Naive thymus-derived CD8-positive, alpha-beta T cell (primary cell): ENCODE results near the gene COG8. TPM values are rescaled to one million over a fixed set of nuclear protein-coding genes. Genes with fewer than 3 reads are reported as not detected.

Source experiments
- ATAC-seq, 2 donors: fragments of 150-1000 bp; cut with Tn5 transposase in 1 of 2; sonication (Bioruptor Pico), chemical (Tn5 transposase) in 1 of 2; 1 replicate in 1 of 2; 2 replicates in 1 of 2; pipeline ENCODE4 v1.10.0; 2021; ENCODE audit warnings: mild to moderate bottlenecking in 2 of 2, moderate library complexity in 2 of 2
- POLR2A ChIA-PET: fragments of 350-600 bp; sonication (Branson Sonifier 250); formaldehyde crosslinking; loops from one replicate; lab custom pipeline; 2021; ENCODE audit warnings: antibody characterized with exemption; lab: Charles Lee
- DNase-seq, 10 donors: peaks; one replicate each; pipeline versions ENCODE4 v3.0.0 to v3.0.0-alpha.2; 2020 to 2022
- H3K27ac Mint-ChIP-seq, 10 donors: one replicate each; pipeline ENCODE4 v1.8.0; 2020 to 2022; ENCODE audit warnings: mild to moderate bottlenecking in 10 of 10, mixed read lengths in 10 of 10, moderate library complexity in 4 of 10, inconsistent platforms in 1 of 10
- H3K27me3 Mint-ChIP-seq, 5 donors: one replicate each; pipeline ENCODE4 v1.8.0; 2021 to 2022; ENCODE audit warnings: mixed read lengths in 5 of 5
- H3K36me3 Mint-ChIP-seq, 3 donors: one replicate each; pipeline ENCODE4 v1.8.0; 2020 to 2022; ENCODE audit warnings: mixed read lengths in 3 of 3, mild to moderate bottlenecking in 2 of 3, inconsistent platforms in 1 of 3
- H3K4me1 Mint-ChIP-seq, 4 donors: one replicate each; pipeline ENCODE4 v1.8.0; 2021 to 2022; ENCODE audit warnings: mixed read lengths in 4 of 4
- H3K4me3 Mint-ChIP-seq, 10 donors: one replicate each; pipeline ENCODE4 v1.8.0; 2020 to 2022; ENCODE audit warnings: mild to moderate bottlenecking in 10 of 10, mixed read lengths in 10 of 10, moderate library complexity in 6 of 10, inconsistent platforms in 1 of 10
- H3K9me3 Mint-ChIP-seq, 9 donors: one replicate each; pipeline ENCODE4 v1.8.0; 2020 to 2022; ENCODE audit warnings: mixed read lengths in 9 of 9, mild to moderate bottlenecking in 3 of 9, inconsistent platforms in 1 of 9, moderate library complexity in 1 of 9
- polyA plus RNA-seq, 3 donors: library from polyadenylated mRNA; unstranded; fragments of 300-500 nt; fragmentation: Illumina TruSeq; gene quantifications; one replicate each; pipeline ENCODE4 v1.2.3, GENCODE V29; 2021
- total RNA-seq, 8 experiments: library from RNA in 2 of 8; stranded (reverse) in 2 of 8; gene quantifications; one replicate each; pipeline ENCODE4 v1.2.3 and lab custom pipeline; 2021 to 2026

The COG8 gene
- total and polyA plus RNA-seq, 5 experiments from 2014 or later, result 33.6 to 65.5 (median 42.0) TPM

DNA sequence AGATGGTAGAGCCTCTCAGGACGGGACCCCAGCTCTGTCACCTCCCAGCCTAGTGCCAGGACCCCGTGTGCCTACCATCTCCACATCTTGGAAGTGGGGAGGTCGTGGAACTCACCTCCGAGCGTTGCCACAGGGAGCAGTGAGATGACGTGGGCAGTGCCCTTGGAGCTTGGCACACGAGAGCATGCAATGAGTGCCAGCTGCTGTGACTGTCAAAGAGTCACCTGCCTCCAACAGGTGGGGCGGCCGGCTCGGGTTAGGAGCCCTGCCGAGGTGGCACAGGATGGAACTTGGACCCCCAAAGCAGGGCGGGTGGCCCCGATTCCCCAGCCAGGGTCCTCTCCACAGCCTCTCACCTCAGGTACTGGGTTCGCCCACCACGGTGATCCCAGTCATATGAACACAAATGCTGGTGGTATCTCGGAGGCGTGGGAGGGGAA, 22.7 kb downstream of the COG8 start:
- DNase-seq (no peak), ATAC-seq (no peak)
- H3K9me3 Mint-ChIP-seq, result no peaks in the 10 kb centered on the region
- H3K27me3 Mint-ChIP-seq, result no peaks in the 10 kb centered on the region
- H3K4me1 Mint-ChIP-seq, result peaks cover 21 to 36% (median 24%) of the 10 kb centered on the region in 4 donors
- H3K4me3 Mint-ChIP-seq, result no peak overlapping the region
- H3K36me3 Mint-ChIP-seq, result peaks cover 0 to 65% (median 9%) of the 10 kb centered on the region in 3 donors
- no peak overlapping the region for H3K27ac Mint-ChIP-seq
- POLR2A ChIA-PET, result interaction anchor here (5.3 kb wide), 1 partner anchor 11 kb away, joined by 31 read pairs; the partner anchor contains the start of gene PDF

GRCh38 chr16:69315486-69316311, 23.7 kb downstream of the COG8 start:
- Mint-ChIP-seq H3K27ac (peak overlapping the region in 2 of 10 donors; percentile 47 to 67), H3K27me3 (no peaks in the 10 kb centered on the region), H3K36me3 (peaks cover 0 to 56% (median 5%) of the 10 kb centered on the region in 3 donors), H3K9me3 (no peaks in the 10 kb centered on the region), H3K4me1 (peaks cover 19 to 36% (median 25%) of the 10 kb centered on the region in 4 donors), H3K4me3 (no peak overlapping the region)
- DNase-seq (no peak), ATAC-seq (no peak)
- POLR2A ChIA-PET, result interaction anchor here (0.6 to 5.3 kb wide), 2 partner anchors 12 to 22 kb away, joined by 4 to 31 read pairs; partner anchors contain the start of gene PDF

GRCh38 chr16:69314534-69314933, 24.8 kb downstream of the COG8 start:
- peaks cover 0 to 51% (median 3%) of the 10 kb centered on the region in 3 donors for H3K36me3 Mint-ChIP-seq
- no peak for ATAC-seq
- no peaks in the 10 kb centered on the region for H3K9me3 Mint-ChIP-seq
- no peak for DNase-seq
- H3K27me3 Mint-ChIP-seq, result no peaks in the 10 kb centered on the region
- peaks cover 19 to 38% (median 30%) of the 10 kb centered on the region in 4 donors for H3K4me1 Mint-ChIP-seq
- H3K4me3 Mint-ChIP-seq, result no peak overlapping the region
- peak overlapping the region in 4 of 10 donors; percentile 6 to 56 (median 38) for H3K27ac Mint-ChIP-seq
- POLR2A ChIA-PET, result interaction anchor here (0.5 to 5.3 kb wide), 3 partner anchors 14 to 1376 kb away, joined by 3 to 31 read pairs (median 5); partner anchors contain the start of gene PDF

- H3K27me3 Mint-ChIP-seq, result no peaks in the 10 kb centered on the region
- POLR2A ChIA-PET, result interaction anchor here (0.9 to 1.5 kb wide), 4 partner anchors 10 to 27 kb away, joined by 3 to 6 read pairs (median 4); partner anchors contain the start of gene PDF
Observed at GRCh38 chr16:69313469-69313868, 25.9 kb downstream of the COG8 start.

GRCh38 chr16:69311533-69312387, 27.6 kb downstream of the COG8 start:
- Mint-ChIP-seq H3K4me1 (peaks cover 17 to 35% (median 32%) of the 10 kb centered on the region in 4 donors), H3K27ac (peak overlapping the region; percentile 87 to 98 (median 96))
- ATAC-seq, result peak; percentile 42 to 57

More at GRCh38 chr16:69313469-69313868, 25.9 kb downstream of the COG8 start:
- ATAC-seq (no peak), DNase-seq (no peak)
- H3K9me3 Mint-ChIP-seq, result no peaks in the 10 kb centered on the region
- H3K4me1 Mint-ChIP-seq, result peaks cover 17 to 35% (median 32%) of the 10 kb centered on the region in 4 donors
- peaks cover 0 to 40% (median 0%) of the 10 kb centered on the region in 3 donors for H3K36me3 Mint-ChIP-seq
- peak overlapping the region; percentile 46 to 97 (median 64) for H3K4me3 Mint-ChIP-seq
- H3K27ac Mint-ChIP-seq, result peak overlapping the region in 7 of 10 donors; percentile 11 to 87 (median 56)

GRCh38 chr16:69310653-69311532, 28.5 kb downstream of the COG8 start, which contains the start of gene VPS4A:
Gene VPS4A (plus strand): TSS chr16:69311350. CDS start chr16:69311512, 162 bp downstream.
- POLR2A ChIA-PET, result interaction anchor here (0.6 to 2.6 kb wide), 5 partner anchors 19 to 178 kb away, joined by 3 to 17 read pairs (median 8); partner anchors contain the start of genes CHTF8, COG8, NIP7 and PDF
- peaks cover 15 to 35% (median 32%) of the 10 kb centered on the region in 4 donors for H3K4me1 Mint-ChIP-seq

More at GRCh38 chr16:69311533-69312387, 27.6 kb downstream of the COG8 start:
- H3K9me3 Mint-ChIP-seq, result no peaks in the 10 kb centered on the region
- POLR2A ChIA-PET, result interaction anchor here (0.9 to 2.6 kb wide), 5 partner anchors 14 to 985 kb away, joined by 3 to 17 read pairs (median 5); partner anchors contain the start of genes COG8, NIP7 and PDF
- H3K4me3 Mint-ChIP-seq, result peak overlapping the region; percentile 90 to 100 (median 99)
- H3K36me3 Mint-ChIP-seq, result peaks cover 0 to 32% (median 0%) of the 10 kb centered on the region in 3 donors
- H3K27me3 Mint-ChIP-seq, result no peaks in the 10 kb centered on the region
- DNase-seq, result peak in 6 of 10 donors; percentile 6 to 64 (median 33)

DNA sequence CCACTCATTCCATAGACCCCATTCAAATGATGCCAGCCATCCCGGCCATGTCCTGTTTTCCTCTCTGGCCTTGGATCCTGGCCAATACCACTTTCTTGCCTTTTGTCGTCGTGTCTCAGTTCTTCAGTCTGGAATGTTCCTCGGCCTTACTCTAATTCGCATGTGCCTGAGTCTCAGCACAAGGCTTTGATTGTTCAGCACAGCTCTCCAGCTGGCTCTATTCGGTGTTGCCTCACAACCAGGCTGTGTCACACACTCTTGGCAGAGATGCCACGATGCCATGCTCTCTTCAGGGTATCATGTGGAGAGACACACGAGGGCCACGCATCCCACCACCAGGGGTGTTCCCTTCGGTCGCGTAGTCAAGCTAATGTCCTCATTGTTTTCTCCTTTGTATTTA, 30.0 kb downstream of the COG8 start:
- DNase-seq, result no peak
- no peak for ATAC-seq
- Mint-ChIP-seq H3K9me3 (no peaks in the 10 kb centered on the region), H3K36me3 (peaks cover 0 to 13% (median 0%) of the 10 kb centered on the region in 3 donors), H3K4me1 (peaks cover 13 to 31% (median 29%) of the 10 kb centered on the region in 4 donors), H3K4me3 (peak overlapping the region in 8 of 10 donors; percentile 0 to 73 (median 18)), H3K27me3 (no peaks in the 10 kb centered on the region), H3K27ac (peak overlapping the region in 7 of 10 donors; percentile 7 to 57 (median 38))
- POLR2A ChIA-PET, result interaction anchor here (1.7 kb wide), 1 partner anchor 177 kb away, joined by 7 read pairs; the partner anchor contains the start of genes CHTF8 and UTP4

More at GRCh38 chr16:69310653-69311532, 28.5 kb downstream of the COG8 start, which contains the start of gene VPS4A:
- Mint-ChIP-seq H3K9me3 (no peaks in the 10 kb centered on the region), H3K4me3 (peak within 1 kb of the TSS; percentile 90 to 100 (median 99)), H3K27me3 (no peaks in the 10 kb centered on the region), H3K36me3 (peaks cover 0 to 24% (median 0%) of the 10 kb centered on the region in 3 donors), H3K27ac (peak within 1 kb of the TSS; percentile 95 to 98 (median 96))
- ATAC-seq, result peak; percentile 92 to 95
- DNase-seq, result peak; percentile 94 to 98 (median 98)

- Mint-ChIP-seq H3K9me3 (no peaks in the 10 kb centered on the region), H3K4me1 (peaks cover 7 to 18% (median 16%) of the 10 kb centered on the region in 4 donors), H3K27ac (no peak overlapping the region), H3K4me3 (no peak overlapping the region), H3K36me3 (no peaks in the 10 kb centered on the region), H3K27me3 (no peaks in the 10 kb centered on the region)
- ATAC-seq (no peak), DNase-seq (no peak)
- POLR2A ChIA-PET, result no interaction called here
Observed at GRCh38 chr16:69307856-69308255, 31.5 kb downstream of the COG8 start.

GRCh38 chr16:69307091-69307490, 32.3 kb downstream of the COG8 start:
- Mint-ChIP-seq H3K27me3 (no peaks in the 10 kb centered on the region), H3K27ac (no peak overlapping the region), H3K4me3 (no peak overlapping the region), H3K36me3 (no peaks in the 10 kb centered on the region), H3K4me1 (peaks cover 5 to 15% (median 12%) of the 10 kb centered on the region in 4 donors), H3K9me3 (no peaks in the 10 kb centered on the region)
- no peak for ATAC-seq
- no peak for DNase-seq
- POLR2A ChIA-PET, result no interaction called here

DNA sequence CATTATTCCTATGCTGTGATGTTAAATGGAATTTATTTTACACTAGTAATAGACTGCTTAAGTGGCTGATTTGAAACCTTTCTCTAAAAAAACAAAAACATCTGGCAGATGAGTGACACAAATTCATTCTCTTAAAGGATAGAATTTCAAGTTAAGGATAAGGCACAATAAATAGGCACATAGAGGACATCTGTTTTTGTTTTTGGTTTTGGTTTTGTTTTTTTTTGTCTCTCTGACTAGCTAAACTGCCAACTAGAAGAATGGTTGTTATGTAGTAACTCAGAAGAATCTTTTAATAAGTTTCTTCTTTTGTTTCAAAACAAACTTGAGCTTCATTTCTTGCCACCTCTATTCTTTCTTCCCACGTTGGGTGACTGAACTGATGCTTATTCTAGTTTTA, 33.3 kb downstream of the COG8 start:
- H3K4me3 Mint-ChIP-seq, result no peak overlapping the region
- H3K4me1 Mint-ChIP-seq, result peaks cover 1 to 11% (median 7%) of the 10 kb centered on the region in 4 donors
- no peak overlapping the region for H3K27ac Mint-ChIP-seq
- no peaks in the 10 kb centered on the region for H3K9me3 Mint-ChIP-seq
- ATAC-seq, result no peak
- no peak for DNase-seq
- no peaks in the 10 kb centered on the region for H3K27me3 Mint-ChIP-seq
- POLR2A ChIA-PET, result interaction anchor here (0.6 kb wide), 1 partner anchor 473 kb away, joined by 3 read pairs; no protein-coding TSS in a partner anchor
- peaks cover 0 to 5% (median 0%) of the 10 kb centered on the region in 3 donors for H3K36me3 Mint-ChIP-seq

- H3K4me3 Mint-ChIP-seq, result no peak overlapping the region
- POLR2A ChIA-PET, result no interaction called here
- DNase-seq (no peak), ATAC-seq (no peak)
- H3K27ac Mint-ChIP-seq, result no peak overlapping the region
- no peaks in the 10 kb centered on the region for H3K4me1 Mint-ChIP-seq
- H3K27me3 Mint-ChIP-seq, result no peaks in the 10 kb centered on the region
- peaks cover 0 to 21% (median 11%) of the 10 kb centered on the region in 3 donors for H3K36me3 Mint-ChIP-seq
- H3K9me3 Mint-ChIP-seq, result no peaks in the 10 kb centered on the region
Observed at GRCh38 chr16:69302301-69302700, 37.1 kb downstream of the COG8 start.
